ENCODE measurements around the gene SDHA.

- TF ChIP-seq POLR2A (IDR thresholded peaks at IDR 0.05): no peak
- TF ChIP-seq, protein P1, sequence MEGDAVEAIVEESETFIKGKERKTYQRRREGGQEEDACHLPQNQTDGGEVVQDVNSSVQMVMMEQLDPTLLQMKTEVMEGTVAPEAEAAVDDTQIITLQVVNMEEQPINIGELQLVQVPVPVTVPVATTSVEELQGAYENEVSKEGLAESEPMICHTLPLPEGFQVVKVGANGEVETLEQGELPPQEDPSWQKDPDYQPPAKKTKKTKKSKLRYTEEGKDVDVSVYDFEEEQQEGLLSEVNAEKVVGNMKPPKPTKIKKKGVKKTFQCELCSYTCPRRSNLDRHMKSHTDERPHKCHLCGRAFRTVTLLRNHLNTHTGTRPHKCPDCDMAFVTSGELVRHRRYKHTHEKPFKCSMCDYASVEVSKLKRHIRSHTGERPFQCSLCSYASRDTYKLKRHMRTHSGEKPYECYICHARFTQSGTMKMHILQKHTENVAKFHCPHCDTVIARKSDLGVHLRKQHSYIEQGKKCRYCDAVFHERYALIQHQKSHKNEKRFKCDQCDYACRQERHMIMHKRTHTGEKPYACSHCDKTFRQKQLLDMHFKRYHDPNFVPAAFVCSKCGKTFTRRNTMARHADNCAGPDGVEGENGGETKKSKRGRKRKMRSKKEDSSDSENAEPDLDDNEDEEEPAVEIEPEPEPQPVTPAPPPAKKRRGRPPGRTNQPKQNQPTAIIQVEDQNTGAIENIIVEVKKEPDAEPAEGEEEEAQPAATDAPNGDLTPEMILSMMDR (IDR thresholded peaks at IDR 0.05): no peak
- TF ChIP-seq POLR2AphosphoS5 (IDR thresholded peaks at IDR 0.05; ENCODE audit: insufficient read depth in 1 of 2, low read depth in 1 of 2): no peak
Measured at GRCh38 chr5:180286-180918, 37.7 kb upstream of the SDHA start.
